Smooth muscle cell of the brain vasculature (primary cell): ENCODE data around the gene FAAH2.
"Not testable (repeated sequence)": the region's sequence is repeated elsewhere in the genome, so short reads cannot be mapped to it uniquely, and the experiment has no call there.

Experiments used
- DNase-seq: peaks from one replicate; pipeline ENCODE4 v3.0.0-alpha.2; 2012; ENCODE audit warnings: low read depth, low spot score

The FAAH2 gene, protein sequence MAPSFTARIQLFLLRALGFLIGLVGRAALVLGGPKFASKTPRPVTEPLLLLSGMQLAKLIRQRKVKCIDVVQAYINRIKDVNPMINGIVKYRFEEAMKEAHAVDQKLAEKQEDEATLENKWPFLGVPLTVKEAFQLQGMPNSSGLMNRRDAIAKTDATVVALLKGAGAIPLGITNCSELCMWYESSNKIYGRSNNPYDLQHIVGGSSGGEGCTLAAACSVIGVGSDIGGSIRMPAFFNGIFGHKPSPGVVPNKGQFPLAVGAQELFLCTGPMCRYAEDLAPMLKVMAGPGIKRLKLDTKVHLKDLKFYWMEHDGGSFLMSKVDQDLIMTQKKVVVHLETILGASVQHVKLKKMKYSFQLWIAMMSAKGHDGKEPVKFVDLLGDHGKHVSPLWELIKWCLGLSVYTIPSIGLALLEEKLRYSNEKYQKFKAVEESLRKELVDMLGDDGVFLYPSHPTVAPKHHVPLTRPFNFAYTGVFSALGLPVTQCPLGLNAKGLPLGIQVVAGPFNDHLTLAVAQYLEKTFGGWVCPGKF

DNA sequence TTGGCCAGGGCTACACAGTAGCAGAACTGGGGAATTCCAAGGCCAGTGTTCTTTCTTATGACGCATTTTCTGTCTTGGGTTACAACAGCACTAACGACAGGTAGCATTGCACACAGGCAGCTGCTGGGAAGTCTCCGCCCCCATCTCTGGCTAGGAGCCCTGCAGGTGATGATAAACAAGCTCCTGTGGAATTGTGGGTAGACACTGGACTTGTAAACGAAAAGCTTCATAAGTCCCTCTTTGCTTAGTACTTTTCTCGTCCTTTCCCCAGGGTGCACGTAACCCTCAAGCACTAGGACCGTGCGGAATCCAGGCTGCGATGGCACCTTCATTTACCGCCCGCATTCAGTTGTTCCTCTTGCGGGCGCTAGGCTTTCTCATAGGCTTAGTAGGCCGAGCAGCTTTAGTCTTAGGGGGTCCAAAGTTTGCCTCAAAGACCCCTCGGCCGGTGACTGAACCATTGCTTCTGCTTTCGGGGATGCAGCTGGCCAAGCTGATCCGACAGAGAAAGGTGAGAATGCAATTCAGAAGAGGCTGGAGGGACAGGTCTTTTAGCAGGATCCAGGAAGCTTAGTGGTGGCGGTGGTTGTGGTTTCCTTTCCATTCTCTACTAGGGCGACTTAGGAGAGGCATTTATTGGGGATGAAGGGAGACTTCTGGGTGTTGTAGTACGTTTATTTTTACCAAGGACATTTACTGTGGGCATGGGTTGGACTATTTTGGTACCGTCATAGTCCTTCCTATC is at the start of gene FAAH2:
TSS of gene FAAH2 (plus strand) at position 200 of the 745 bp plus-strand sequence. CDS start at position 320, 120 bp downstream.
- no peak for DNase-seq

DNA sequence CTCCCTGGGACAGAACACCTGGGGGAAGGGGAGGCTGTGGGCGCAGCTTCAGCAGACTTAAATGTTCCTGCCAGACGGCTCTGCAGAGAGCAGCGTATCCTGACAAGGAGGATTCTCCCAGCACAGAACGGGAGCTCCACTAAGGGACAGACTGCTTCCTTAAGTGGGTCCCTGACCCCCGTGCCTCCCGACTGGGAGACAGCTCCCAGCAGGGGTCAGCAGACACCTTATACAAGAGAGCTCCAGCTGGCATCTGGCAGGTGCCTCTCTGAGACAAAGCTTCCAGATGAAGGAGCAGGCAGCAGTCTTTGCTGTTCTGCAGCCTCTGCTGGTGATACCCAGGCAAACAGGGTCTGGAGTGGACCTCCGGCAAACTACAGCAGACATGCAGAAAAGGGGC is 44.5 kb upstream of the FAAH2 start:
- no peak for DNase-seq

DNA sequence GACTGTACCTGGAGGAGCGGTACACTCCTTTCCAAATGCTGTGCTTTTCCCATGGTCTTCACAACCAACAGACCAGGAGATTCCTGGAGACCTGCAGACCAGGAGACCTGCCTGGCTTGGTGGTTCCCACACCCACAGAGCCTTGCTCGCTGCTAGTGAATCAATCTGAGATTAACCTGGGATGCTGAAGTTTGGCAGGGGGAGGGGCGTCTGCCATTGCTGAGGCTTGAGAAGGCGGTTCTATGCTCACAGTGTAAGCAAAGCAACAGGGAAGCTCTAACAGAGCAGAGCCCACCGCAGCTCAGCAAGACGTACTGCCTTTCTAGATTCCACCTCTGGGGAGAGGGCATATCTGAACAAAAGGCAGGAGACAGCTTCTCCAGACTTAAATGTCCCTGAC is 34.5 kb upstream of the FAAH2 start:
- DNase-seq: no peak

DNA sequence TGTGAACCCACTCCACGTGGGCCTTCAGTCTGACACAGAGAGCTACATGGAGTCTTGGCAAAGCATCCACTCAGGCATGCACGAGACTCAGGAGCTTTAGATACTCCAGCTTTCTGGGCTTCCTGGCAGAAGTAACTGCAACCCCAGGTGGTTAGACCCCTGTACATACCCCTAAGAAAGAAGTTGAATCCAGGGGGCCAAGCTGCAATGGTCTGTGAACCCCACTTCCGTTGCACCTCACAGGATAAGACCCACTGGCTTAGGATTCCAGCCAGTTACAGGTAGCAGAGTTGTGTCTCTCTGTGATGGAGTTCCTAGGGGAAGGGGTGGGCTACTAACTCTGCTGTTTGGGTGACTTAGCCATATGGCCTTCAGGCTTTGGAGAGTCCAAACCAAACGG is 21.4 kb upstream of the FAAH2 start:
- no peak for DNase-seq

DNA sequence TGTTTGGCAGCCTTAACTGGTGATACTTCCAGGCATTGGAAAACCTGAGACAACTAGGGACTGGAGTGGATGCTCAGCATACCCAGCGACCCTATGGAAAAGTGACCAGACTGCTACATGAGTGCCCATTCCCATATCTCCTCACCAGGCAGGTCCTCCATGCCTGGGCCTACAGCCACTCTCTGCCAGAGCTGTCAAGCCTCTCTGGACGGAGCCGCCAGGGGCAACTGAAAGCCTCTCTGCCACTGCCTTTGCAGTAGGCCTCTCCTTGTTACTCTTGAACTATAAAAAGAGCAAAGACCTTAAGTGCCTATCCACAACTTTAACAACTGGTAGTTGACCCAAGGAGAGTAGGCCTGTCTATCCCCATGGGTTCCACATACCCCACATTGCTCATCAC is 20.2 kb upstream of the FAAH2 start:
- DNase-seq: no peak

DNA sequence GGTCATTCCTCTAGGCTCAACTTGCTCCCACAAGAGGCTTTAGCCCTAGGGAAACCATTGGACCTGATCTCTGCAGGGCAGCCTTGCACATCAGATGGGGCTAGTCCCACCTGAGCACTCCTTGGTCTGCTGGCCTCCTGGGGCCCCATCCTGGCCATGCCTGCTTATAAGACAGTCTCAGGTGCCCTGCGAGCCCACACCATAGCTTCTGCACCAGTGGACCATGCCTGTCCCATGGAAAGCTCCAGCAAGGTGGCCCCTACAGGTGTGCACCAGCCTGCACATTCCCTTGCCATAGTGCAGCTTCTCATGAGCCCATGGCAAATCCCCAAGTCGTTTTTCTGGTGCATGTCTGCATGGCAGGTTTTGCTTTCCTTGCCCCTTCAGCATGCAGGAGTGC is 19.6 kb upstream of the FAAH2 start:
- DNase-seq: no peak

DNA sequence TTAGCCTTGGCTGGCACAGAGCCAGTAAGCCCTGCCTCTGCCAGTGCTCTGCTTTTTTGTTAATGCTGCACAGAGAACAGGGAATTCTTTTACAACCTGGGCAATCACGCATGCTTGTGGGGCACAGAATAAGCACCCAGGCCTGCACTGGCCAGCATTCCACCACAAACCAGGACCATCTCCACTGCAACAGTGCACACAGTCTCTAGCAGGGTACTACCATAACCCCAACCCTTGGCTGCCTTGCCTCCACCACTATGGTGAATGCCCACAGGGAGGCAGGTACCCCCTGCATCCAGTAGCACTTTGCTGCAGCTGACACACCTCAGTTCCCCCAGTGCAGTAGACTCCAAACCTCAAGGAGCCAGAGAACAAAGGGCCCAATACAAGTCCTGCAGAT is 19.2 kb upstream of the FAAH2 start:
- DNase-seq: no peak

DNA sequence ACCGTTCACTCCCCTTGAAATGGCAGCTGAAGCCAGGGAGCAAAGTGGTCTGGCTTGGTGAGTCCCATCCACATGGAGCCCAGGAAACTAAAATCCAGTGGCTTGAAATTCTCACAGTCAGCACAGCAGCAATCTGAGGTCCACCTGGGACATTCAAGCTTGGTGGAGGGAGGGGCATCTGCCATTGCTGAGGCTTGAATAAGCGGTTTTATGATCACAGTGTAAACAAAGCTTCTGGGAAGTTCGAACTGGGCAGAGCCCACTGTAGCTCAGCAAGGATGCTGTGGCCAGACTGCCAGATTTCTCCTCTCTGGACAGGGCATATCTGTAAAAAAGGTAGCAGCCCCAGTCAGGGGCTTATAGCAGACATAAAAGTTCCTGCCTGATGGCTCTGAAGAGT is 15.5 kb upstream of the FAAH2 start:
- no peak for DNase-seq

DNA sequence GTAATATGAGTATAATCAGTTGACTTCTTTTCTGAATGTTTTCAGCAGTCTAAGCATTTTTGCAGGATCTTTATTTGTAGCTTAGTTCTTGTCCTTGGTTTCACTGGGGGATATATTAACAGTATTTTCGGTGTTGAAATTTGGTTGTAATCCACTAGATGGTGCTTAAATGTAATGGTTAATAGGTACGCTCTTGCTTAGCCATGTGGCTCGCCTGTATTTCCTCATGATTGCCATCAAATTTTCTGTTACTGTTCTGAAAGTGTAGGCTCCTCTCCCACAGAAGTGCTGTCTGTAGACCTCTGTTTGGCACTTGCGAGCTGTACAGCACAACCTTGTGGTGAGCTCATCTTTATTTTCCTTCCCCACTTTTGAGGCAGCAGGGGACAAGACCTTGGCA is 3.9 kb upstream of the FAAH2 start:
- no peak for DNase-seq

DNA sequence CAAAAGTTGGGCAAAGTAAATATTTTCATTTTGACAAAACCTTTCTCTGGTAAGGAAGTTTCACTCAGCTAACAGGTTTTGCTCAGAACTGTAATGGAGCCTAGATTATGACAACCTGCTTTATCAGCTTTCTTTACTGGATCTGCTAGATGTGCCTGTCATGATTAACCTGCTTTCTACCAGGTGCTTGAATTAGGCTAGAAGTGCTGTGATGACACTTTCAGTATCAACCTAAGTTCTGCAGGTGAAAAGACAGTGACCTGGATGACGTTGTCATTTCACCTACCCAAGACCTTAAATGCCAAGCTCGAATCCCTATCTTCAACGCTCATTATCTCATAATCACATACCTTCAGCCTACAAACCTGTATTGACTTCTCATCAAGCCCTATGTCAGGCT is 1.5 kb upstream of the FAAH2 start:
- no peak for DNase-seq

DNA sequence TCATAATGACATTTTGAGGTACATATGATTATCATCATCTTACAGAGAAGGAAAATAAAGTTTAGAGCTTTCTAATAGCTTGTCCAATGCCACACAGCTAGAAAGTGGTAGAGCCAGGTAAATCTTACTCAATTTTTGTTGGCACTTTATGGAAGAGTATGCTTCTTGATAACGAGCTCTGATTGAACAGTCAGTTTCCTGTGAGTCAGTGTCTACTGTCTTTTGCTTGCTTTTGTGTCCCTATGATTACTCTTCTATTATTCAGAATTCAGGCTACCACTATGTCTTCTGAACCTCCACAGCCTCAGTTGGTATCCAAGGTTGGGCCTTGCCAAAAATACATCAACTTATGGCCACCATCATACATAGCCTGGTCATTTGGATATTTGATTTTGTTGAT is 2.6 kb downstream of the FAAH2 start:
- DNase-seq: no peak

DNA sequence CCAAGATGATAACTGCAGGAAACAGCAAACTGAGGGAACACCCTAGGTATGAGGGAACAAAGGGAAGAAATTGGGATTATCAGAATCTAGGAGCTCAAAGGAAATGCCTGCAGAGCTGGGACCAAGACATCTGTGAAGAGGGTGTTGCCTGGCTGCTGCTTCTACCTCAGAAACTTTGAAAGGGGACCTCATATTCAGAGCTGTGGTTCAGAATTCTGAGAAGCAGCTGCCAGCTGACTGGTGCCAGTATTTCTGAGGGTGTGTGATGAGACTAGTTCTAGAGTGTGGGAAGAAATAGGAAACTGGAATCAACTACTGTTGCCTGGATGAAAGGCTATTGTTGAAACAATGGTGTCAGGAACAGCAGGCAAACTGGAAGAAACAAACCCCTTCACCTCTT is 8.5 kb downstream of the FAAH2 start:
- DNase-seq: no peak

DNA sequence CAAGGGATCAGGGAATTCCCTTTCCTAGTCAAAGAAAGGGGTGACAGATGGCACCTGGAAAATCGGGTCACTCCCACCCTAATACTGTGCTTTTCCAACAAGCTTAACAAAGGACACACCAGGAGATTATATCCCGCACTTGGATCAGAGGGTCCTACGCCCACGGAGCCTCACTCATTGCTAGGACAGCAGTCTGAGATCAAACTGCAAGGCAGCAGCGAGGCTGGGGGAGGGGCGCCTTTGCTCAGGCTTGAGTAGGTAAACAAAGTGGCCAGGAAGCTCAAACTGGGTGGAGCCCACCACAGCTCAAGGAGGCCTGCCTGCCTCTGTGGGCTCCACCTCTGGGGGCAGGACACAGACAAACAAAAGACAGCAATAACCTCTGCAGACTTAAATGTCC is 9.2 kb downstream of the FAAH2 start:
- DNase-seq: not testable (repeated sequence)

DNA sequence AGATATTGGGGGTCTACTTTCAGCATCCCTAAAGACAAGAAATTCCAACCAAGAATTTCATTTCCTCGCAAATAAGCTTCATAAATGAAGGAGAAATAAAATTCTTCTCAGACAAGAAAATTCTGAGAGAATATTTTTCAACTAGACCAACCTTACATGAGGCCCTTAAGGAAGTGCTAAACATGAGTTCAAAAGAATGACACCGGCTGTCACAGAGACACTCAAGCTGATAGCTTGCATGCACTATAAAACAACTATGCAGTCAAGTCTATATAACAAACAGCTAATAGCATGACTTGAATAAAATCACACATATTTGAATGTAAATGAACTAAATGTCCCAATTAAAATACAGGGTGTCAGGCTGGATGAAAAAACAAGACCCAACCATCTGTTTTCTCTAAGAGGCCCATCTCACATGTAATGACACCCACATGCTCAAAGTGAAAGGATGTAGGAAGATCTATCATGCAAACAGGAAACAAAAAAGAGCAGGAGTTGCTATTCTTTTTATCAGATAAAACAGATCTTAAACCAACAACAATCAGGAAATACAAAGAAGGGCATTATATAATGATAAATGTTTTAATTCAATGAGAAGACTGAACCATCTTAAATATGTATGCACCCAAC is 27.2 kb downstream of the FAAH2 start:
- no peak for DNase-seq

DNA sequence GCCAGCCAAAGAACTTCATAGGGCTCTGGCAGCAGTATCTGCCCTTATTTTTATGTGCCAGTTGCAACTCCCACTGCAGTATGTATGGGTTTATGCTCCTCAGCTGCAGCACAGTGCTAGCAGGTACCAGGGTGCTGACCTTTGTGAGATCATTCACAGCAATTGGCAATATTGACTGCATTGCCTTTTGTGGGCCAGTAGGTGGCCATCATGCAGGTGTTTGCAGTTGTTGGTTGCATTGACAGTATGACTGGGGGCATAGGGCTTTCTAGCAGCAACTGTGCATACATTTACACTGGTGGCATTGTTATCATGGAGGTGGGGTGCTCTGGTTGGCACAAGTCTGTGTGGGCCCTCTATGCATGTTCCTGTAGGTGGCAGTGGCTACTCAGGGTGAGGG is 42.5 kb downstream of the FAAH2 start:
- no peak for DNase-seq

DNA sequence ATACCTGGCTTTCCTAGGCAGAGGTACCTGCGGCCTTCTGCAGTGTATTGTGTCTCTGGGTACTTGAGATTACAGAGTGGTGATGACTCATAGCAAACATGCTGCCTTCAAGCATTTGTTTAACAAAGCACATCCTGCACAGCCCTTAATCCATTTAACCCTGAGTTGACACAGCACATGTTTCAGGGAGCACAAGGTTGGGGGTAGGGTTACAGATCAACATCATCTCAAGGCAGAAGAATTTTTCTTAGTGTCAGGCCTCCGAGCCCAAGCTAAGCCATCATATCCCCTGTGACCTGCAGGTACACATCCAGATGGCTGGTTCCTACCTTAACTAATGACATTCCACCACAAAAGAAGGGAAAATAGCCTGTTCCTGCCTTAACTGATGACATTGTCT is 49.3 kb downstream of the FAAH2 start:
- DNase-seq: not testable (repeated sequence)

DNA sequence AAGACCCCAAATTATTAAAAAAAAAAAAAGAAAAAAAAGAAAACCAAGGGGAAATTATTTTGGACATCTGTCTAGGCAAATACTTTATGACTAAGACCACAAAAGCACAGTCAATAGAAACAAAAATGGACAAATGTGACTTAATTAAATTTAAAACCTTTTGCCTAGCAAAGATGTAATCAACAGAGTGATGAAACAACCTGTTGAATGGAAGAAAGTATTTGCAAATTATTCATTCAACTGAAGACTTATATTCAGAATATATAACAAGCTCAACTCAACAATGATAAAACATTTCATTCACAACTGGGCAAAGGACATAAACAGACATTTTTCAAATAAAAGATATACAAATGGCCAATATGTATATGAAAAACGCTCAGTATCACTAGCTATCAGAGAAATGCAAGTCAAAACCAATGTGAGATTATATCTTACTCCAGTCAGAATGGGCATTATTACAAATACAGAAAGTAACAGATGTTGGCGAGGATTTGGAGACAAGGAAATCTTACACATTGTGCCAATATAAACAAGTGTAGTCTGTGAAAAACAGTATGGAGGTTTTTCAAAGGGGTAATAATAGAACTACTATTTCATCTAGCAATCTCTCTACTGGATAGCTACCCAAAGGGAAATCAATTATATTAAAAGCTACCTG is 67.1 kb downstream of the FAAH2 start:
- no peak for DNase-seq

DNA sequence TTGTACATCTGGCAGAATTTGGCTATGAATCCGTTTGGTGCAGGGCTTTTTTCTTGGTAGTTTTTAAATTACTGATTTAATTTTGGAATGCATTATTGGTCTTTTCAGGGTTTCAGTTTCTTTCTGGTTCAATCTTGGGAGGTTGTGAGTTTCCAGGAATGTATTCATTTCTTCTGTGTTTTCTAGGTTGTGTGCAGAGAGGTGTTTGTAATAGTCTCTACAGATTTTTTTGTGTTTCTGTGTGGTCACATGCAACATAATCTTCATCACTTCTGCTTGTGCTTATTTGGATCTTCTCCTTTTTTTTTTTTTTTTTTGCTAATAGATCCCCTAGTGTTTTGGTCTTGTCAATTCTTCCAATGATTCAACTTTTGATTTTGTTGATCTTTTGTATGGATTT is 77.6 kb downstream of the FAAH2 start:
- no peak for DNase-seq

DNA sequence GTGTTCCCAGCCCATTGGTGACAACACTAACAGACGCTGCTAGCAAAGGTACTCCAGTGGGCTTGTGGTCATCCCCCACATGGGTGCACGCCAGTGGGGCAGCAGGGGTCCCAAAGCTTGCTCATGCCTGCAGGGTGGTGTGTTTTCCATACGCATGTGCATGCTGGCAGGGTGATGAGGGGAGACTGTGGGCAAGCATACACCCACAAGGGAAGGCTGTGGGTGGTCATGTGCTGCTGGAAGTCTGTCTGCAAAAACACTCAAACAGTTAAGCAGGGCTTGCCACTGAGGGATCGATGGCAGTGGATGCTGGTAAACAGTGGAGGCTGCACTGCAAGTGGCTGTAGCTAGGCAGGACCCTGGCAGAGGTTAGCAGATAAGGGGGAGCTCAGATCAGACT is 79.9 kb downstream of the FAAH2 start:
- no peak for DNase-seq

DNA sequence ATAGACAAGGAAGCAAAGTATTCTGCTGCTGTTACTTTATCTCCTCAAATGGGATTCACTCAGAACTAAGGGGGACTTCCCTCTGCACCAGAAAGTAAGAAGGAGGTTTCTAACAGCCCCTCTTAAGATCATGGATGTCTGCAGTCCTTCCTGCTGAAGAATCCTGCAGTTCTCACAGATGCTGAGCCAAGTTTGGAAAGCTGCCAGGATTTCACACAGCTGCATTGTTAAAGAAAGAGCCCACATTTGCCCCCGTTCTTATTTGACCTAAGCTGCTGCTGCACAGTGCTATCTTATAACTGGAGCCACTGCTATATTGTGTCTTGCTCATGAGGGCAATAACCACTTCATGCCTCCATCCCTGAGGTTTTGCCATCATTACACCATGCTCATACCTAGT is 81.1 kb downstream of the FAAH2 start:
- no peak for DNase-seq

DNA sequence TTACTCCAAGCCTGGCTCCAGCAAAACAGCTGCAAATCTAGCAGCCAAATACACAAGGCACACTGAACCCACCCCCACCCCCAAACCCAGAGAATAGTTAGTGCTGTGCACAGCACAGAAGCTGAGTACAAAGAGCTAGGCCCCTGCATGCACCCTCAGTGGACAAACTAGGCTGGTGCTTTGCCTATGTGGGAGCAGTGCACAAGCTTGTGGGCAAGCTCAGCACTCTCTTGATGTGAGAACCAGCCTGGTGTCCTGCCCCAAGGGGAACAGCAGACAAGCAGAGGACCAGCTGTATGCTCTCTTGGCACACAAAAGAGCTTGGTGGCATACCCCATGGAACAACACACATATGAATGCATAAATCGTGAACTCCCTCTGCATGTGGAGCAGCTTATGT is 81.7 kb downstream of the FAAH2 start:
- DNase-seq: no peak

DNA sequence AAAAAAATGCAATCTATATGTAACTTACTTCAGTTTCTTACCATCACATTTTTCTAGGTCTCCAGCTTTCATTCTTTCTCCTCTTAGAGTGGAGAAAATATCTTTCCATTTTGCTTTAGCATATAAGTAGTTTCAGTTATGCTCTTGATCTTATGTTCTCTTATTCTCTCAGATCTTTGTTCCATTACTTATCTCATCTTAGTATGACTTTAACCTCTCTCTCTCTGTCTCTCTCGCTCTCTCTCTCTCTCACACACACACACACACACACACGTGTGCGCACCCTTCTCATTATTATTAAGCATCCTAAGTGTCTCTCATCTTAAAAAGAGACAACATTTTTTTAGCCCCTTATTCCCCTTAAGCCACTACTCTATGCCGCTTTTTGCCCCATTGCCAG is 92.8 kb downstream of the FAAH2 start:
- DNase-seq: no peak
